Epithelial cell of esophagus (primary cell): ENCODE data around the gene PTPRR.

Experiments used
- DNase-seq: peaks from one replicate; pipeline ENCODE4 v3.0.0; 2010; ENCODE audit warnings: low read depth
- H3K4me3 ChIP-seq: 2 replicates; pipeline ENCODE4 v1.5.1; 2011; ENCODE audit warnings: mild to moderate bottlenecking, low read length, control low read depth
- CTCF ChIP-seq: IDR thresholded peaks from 2 replicates; pipeline ENCODE4 v1.5.1; 2011; ENCODE audit warnings: low read depth, mild to moderate bottlenecking, low read length, control low read depth, inconsistent platforms; ENCODE audit not compliant: insufficient read depth; ENCODE audit errors: missing control alignments

PTPRR gene

DNA sequence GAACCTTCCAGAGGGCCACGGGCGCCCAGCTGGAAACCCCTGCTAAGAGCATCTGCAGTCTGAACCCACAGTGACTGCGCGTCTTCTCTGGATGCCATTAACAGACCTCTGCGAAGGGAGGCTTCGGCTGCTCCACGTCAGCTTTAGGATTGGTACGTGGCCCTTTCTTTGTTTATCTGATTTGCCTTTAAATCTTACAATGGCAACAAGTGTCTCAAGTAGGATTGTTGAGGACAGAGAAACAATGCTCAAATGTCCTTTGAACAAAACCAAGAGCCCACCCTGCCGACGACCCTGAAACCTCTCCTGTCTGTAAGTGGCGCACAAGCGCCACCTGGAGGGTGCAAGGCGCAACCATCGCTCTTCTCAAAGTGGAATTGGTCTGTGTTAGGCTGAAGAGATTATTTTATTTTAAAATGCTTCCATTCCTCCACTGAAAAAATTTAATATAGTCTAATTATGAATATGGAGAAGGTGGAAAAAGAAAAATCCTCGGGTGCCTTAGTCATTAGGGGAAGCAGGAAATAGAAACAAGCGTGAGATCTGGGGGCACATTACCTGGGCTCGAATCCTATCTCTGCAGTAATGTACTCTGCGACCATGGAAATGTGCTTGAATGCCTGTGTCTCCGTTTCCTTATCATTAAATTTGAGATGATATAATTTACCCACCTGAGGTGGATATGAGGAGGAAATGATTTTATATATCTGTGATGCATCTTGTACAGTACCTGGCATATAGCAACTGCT is 200.7 kb downstream of the PTPRR start:
- peak; percentile 97 for TF ChIP-seq CTCF
- peak overlapping the region; percentile 20 for H3K4me3 ChIP-seq
- DNase-seq = peak; percentile 33

- H3K4me3 ChIP-seq = no peak overlapping the region
- TF ChIP-seq CTCF = no peak
- no peak for DNase-seq
These were observed 201.5 kb downstream of the PTPRR start for GRCh38 chr12:70719071-70719470.

DNA sequence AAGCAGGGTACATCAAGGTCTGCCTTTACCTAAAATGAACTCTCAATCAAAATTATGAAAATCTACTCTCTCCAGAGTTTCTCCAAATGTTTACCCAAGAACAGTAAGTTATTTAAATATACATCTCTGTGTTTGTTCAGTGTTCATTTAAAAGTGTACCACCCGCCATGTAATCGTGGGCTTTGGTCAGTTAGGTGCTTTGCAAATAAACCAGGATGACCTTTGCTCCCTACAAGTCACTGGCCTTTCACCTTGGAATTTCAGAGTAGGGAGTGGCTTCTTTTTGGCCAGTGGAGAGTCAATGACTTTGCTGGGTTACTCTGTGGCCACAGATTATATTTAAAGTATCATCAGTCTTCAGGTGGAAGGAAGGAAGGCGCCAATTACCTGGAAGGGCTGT is 208.7 kb downstream of the PTPRR start:
- H3K4me3 ChIP-seq = no peak overlapping the region
- TF ChIP-seq CTCF = no peak
- no peak for DNase-seq

DNA sequence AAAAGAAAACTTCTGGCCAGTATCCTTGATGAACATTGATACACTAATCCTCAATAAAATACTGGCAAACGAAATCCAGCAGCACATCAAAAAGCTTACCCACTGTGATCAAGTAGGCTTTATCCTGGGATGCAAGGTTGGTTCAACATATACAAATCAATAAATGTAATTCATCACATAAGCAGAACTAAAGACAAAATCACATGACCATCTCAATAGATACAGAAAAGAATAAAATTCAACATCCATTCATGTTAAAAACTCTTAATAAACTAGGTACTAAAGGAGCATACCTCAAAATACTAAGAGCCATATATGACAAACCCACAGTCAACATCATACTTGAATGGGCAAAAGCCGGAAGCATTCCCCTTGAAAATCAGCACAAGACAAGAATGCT is 211.5 kb downstream of the PTPRR start:
- no peak overlapping the region for H3K4me3 ChIP-seq
- no peak for TF ChIP-seq CTCF
- no peak for DNase-seq

DNA sequence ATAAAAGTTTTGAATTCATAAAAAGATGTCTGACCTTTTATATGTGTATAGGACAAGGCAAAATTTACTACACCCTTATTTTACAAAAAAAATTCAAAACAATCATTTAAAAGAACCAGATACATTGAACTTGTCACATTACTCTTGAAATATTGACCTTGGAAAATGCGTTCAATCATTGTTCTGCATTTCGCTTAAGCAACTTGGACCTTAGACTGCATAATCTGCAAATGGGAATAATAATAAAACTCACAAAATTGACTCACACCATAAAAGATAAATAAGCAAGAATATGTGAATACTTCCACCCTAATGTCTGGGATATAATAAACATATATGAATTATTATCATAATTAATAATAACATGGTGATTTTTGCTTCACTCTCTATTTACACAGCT is 213.9 kb downstream of the PTPRR start:
- no peak for TF ChIP-seq CTCF
- no peak overlapping the region for H3K4me3 ChIP-seq
- no peak for DNase-seq

DNA sequence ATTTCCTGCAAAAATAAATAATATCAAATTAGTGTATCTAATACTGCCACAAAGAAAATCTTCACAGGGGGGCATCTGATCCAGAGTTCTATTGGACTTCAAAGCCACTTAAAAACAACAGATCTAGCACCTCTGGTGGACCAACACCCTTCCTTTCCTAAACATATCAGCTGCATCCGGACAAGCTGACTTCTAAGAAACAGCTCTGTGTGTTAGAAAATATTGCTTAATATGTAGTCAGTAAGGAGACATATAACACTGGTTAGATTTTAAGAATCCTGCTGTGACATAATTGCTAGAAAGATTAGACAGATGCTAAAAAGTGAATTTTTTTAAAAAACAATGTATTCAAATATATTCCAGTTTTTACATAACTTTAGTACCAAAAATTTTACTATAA is 222.2 kb downstream of the PTPRR start:
- TF ChIP-seq CTCF = no peak
- H3K4me3 ChIP-seq = no peak overlapping the region
- no peak for DNase-seq

DNA sequence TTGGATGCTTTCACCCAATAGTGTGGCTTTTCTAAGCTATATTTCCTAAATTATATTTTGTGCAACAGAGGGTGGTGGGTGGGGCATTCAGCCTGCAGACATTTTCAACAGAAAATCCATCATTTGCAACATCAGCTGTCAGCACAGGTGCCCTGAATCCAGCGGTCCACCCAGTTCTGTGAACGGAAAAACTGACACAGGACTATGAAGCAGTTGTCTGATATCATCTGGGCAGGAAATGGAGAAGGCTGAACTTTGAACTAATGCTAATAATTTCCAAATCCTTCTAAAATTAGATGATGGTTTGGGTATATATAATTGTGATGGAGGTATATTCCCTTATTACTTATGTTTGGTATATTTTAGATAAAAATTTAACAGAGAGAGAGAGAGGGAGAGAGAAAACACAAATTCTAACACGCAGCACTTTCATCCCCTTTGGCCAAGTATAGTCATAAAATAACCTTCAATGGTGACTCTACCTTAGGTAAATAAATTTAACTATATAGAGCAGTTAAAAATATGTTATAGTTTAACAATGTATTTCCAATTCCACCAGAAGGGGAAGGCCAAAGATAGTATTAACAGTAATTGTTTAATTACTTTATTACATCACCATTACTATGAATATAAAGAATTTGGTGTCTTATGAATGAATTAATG is 225.0 kb downstream of the PTPRR start:
- no peak overlapping the region for H3K4me3 ChIP-seq
- no peak for TF ChIP-seq CTCF
- DNase-seq = no peak
